Fibroblast of lung (primary cell): Measurements from ENCODE around the gene IL4I1. TPM values are rescaled to one million over a fixed set of nuclear protein-coding genes. Genes with fewer than 3 reads are reported as not detected.

Experiments
- DNase-seq, 2 donors: peaks; one replicate each; pipeline versions ENCODE4 v3.0.0 to v3.0.0-alpha.2; 2010; ENCODE audit warnings: low read depth in 2 of 2
- H2AFZ ChIP-seq: 2 replicates; pipeline ENCODE4 v1.5.1; 2012; ENCODE audit warnings: low read length, control low read depth, inconsistent platforms
- H3K27ac ChIP-seq: 2 replicates; pipeline ENCODE4 v1.5.1; 2011; ENCODE audit warnings: low read length, control low read depth; ENCODE audit not compliant: insufficient read depth
- H3K27me3 ChIP-seq: 2 replicates; pipeline ENCODE4 v1.5.1; 2011; ENCODE audit warnings: mild to moderate bottlenecking, low read length; ENCODE audit not compliant: control insufficient read depth, insufficient read depth
- H3K36me3 ChIP-seq: 2 replicates; pipeline ENCODE4 v1.5.1; 2011; ENCODE audit warnings: low read length; ENCODE audit not compliant: control insufficient read depth, insufficient read depth
- H3K4me1 ChIP-seq: 2 replicates; pipeline ENCODE4 v1.5.1; 2011; ENCODE audit warnings: low read length; ENCODE audit not compliant: control insufficient read depth, insufficient read depth; ENCODE audit errors: extremely low read depth
- H3K4me2 ChIP-seq: 2 replicates; pipeline ENCODE4 v1.5.1; 2011; ENCODE audit warnings: low read length, control low read depth; ENCODE audit not compliant: insufficient read depth; ENCODE audit errors: extremely low read depth
- H3K4me3 ChIP-seq, 4 experiments: fragments of 200-600 bp in 1 of 4; sonication (generic) in 1 of 4; replicated peaks in 1 of 4; 2 replicates each; pipeline ENCODE4 v1.5.1; 2011 to 2016; ENCODE audit warnings: low read length in 4 of 4, low read depth in 3 of 4, mild to moderate bottlenecking in 3 of 4, control low read depth in 2 of 4, inconsistent platforms in 1 of 4, mixed read lengths in 1 of 4; ENCODE audit not compliant: insufficient read depth in 1 of 4; ENCODE audit errors: control extremely low read depth in 1 of 4
- H3K79me2 ChIP-seq: 2 replicates; pipeline ENCODE4 v1.5.1; 2012; ENCODE audit warnings: mild to moderate bottlenecking, low read length, inconsistent platforms; ENCODE audit not compliant: control insufficient read depth, insufficient read depth
- H3K9ac ChIP-seq: 2 replicates; pipeline ENCODE4 v1.5.1; 2011; ENCODE audit warnings: mild to moderate bottlenecking, low read length, control low read depth; ENCODE audit not compliant: insufficient read depth
- H3K9me3 ChIP-seq: 2 replicates; pipeline ENCODE4 v1.5.1; 2012; ENCODE audit warnings: low read depth, low read length; ENCODE audit not compliant: control insufficient read depth, insufficient read depth
- H4K20me1 ChIP-seq: 2 replicates; pipeline ENCODE4 v1.5.1; 2011; ENCODE audit warnings: low read length; ENCODE audit not compliant: control insufficient read depth, insufficient read depth; ENCODE audit errors: extremely low read depth
- CTCF ChIP-seq, 2 donors: IDR thresholded peaks in 1 of 2; conservative IDR thresholded peaks in 1 of 2; 1 replicate in 1 of 2; 2 replicates in 1 of 2; pipeline ENCODE4 v1.5.1; 2011 to 2012; ENCODE audit warnings: low read length in 2 of 2, control low read depth in 1 of 2, inconsistent platforms in 1 of 2, low read depth in 1 of 2, mild to moderate bottlenecking in 1 of 2
- EZH2 ChIP-seq: IDR thresholded peaks from 2 replicates; pipeline ENCODE4 v1.5.1; 2012; ENCODE audit warnings: low read length, control low read depth, mild to moderate bottlenecking; ENCODE audit errors: missing control alignments
- polyA plus RNA-seq, 2 donors: library from polyadenylated mRNA; depleted of rRNA in 1 of 2; stranded (reverse) in 1 of 2; unstranded in 1 of 2; fragments of >200 nt; gene quantifications; 2 replicates each; pipeline ENCODE4 v1.2.1, GENCODE V29; 2011 to 2012; ENCODE audit warnings: missing spikeins in 1 of 2
- total RNA-seq: library from RNA; depleted of rRNA; stranded (reverse); fragments of >200 nt; gene quantifications from 2 replicates; pipeline ENCODE4 v1.2.1, GENCODE V29; 2014

The IL4I1 gene
- total and polyA plus RNA-seq, 2 donors (not counting 1 experiment from before 2014, with no cell fraction given): 0.09 to 1.2 TPM

- H3K4me2 ChIP-seq: peak overlapping the region; percentile 80
- H3K4me3 ChIP-seq: peak overlapping the region; percentile 81 to 94 (median 86)
- H2AFZ ChIP-seq: peak overlapping the region; percentile 87
- no peaks in the 10 kb centered on the region for H3K27me3 ChIP-seq
- H4K20me1 ChIP-seq: no peaks in the 10 kb centered on the region
- TF ChIP-seq EZH2 (no peak), CTCF (conservative IDR thresholded peaks at IDR 0.05 in 1 of 2, IDR thresholded peaks at IDR 0.05 in 1 of 2; ENCODE audit: low read depth in 1 of 2, low read length in 2 of 2) (no peak)
- H3K36me3 ChIP-seq: peaks cover 21% of the 10 kb centered on the region
- no peaks in the 10 kb centered on the region for H3K9me3 ChIP-seq
- peak; percentile 98 to 99 for DNase-seq
- peaks cover 4% of the 10 kb centered on the region for H3K4me1 ChIP-seq
- peak overlapping the region; percentile 95 for H3K9ac ChIP-seq
- H3K27ac ChIP-seq: peak overlapping the region; percentile 94
- peaks cover 22% of the 10 kb centered on the region for H3K79me2 ChIP-seq
Measured at GRCh38 chr19:49876422-49877019, 20.2 kb downstream of the IL4I1 start.

DNA sequence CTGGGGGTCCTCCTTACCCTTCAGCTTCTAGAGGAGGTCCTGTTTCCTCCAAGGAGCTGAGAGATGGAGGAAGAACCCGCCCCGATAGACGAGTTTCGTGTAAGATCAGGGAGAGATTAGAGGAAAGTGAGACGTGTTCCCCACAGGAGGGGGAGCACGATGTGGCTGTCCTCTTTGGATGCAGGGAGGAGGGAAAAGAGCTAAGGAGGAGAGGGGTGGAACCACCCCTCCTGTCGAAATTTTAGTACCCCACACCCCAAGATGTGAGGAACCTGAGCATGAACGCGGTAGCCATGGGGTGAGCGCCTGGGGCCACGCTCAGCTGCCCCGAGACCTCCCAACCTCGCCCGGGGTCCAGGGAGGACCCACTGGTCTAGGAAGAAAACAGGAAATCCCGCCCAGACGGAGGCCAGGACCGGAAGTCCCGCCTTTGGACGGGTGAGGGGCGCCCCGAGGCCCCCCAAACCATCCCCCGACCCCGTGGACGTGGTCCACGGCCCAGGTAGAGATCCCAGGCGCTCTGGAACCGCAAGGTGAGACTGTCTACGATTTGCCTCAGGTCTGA, 20.7 kb downstream of the IL4I1 start:
- Histone ChIP-seq H4K20me1 (no peaks in the 10 kb centered on the region), H3K9ac (peak overlapping the region; percentile 95), H3K4me2 (peak overlapping the region; percentile 80), H3K36me3 (peaks cover 15% of the 10 kb centered on the region), H3K4me3 (peak overlapping the region; percentile 81 to 94 (median 86)), H3K9me3 (no peaks in the 10 kb centered on the region), H2AFZ (peak overlapping the region; percentile 33), H3K4me1 (peaks cover 4% of the 10 kb centered on the region), H3K27ac (peak overlapping the region; percentile 94), H3K27me3 (no peaks in the 10 kb centered on the region), H3K79me2 (peaks cover 22% of the 10 kb centered on the region)
- no peak for TF ChIP-seq EZH2
- no peak for TF ChIP-seq CTCF (conservative IDR thresholded peaks at IDR 0.05 in 1 of 2, IDR thresholded peaks at IDR 0.05 in 1 of 2; ENCODE audit: low read depth in 1 of 2, low read length in 2 of 2)
- DNase-seq: peak in 1 of 2 donors; percentile 55

DNA sequence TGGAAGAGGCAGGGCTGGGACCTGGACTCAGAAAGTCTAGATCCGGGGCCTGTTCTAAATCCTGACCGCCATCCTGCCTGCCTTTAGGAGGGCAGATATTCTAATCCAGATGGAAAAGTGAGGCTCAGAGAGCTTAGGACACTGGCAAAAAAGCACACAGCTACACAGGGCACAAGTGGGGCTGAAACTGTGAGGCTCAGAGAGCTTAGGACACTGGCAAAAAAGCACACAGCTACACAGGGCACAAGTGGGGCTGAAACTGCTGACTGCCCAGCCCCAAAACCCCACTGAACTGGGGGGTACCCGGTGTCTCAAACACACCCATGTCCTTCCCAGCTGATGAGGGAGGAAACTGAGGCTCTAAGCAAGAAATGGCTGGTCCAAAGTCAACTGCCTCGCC, 21.5 kb downstream of the IL4I1 start:
- peak overlapping the region; percentile 81 to 94 (median 86) for H3K4me3 ChIP-seq
- H3K36me3 ChIP-seq: peaks cover 8% of the 10 kb centered on the region
- H3K79me2 ChIP-seq: peaks cover 22% of the 10 kb centered on the region
- no peaks in the 10 kb centered on the region for H4K20me1 ChIP-seq
- H2AFZ ChIP-seq: no peak overlapping the region
- peak overlapping the region; percentile 80 for H3K4me2 ChIP-seq
- no peak overlapping the region for H3K9ac ChIP-seq
- H3K4me1 ChIP-seq: peaks cover 7% of the 10 kb centered on the region
- no peak for TF ChIP-seq CTCF (conservative IDR thresholded peaks at IDR 0.05 in 1 of 2, IDR thresholded peaks at IDR 0.05 in 1 of 2; ENCODE audit: low read depth in 1 of 2, low read length in 2 of 2)
- no peak for TF ChIP-seq EZH2
- no peaks in the 10 kb centered on the region for H3K9me3 ChIP-seq
- H3K27ac ChIP-seq: peak overlapping the region; percentile 94
- H3K27me3 ChIP-seq: no peaks in the 10 kb centered on the region
- no peak for DNase-seq
